Fibroblast of lung (primary cell): ENCODE results near the gene CORO6. TPM values are rescaled to one million over a fixed set of nuclear protein-coding genes. Genes with fewer than 3 reads are reported as not detected.

Source experiments
- DNase-seq, 2 donors: peaks; one replicate each; pipeline versions ENCODE4 v3.0.0 to v3.0.0-alpha.2; 2010; ENCODE audit warnings: low read depth in 2 of 2
- H2AFZ ChIP-seq: 2 replicates; pipeline ENCODE4 v1.5.1; 2012; ENCODE audit warnings: low read length, control low read depth, inconsistent platforms
- H3K27ac ChIP-seq: 2 replicates; pipeline ENCODE4 v1.5.1; 2011; ENCODE audit warnings: low read length, control low read depth; ENCODE audit not compliant: insufficient read depth
- H3K27me3 ChIP-seq: 2 replicates; pipeline ENCODE4 v1.5.1; 2011; ENCODE audit warnings: mild to moderate bottlenecking, low read length; ENCODE audit not compliant: control insufficient read depth, insufficient read depth
- H3K36me3 ChIP-seq: 2 replicates; pipeline ENCODE4 v1.5.1; 2011; ENCODE audit warnings: low read length; ENCODE audit not compliant: control insufficient read depth, insufficient read depth
- H3K4me1 ChIP-seq: 2 replicates; pipeline ENCODE4 v1.5.1; 2011; ENCODE audit warnings: low read length; ENCODE audit not compliant: control insufficient read depth, insufficient read depth; ENCODE audit errors: extremely low read depth
- H3K4me2 ChIP-seq: 2 replicates; pipeline ENCODE4 v1.5.1; 2011; ENCODE audit warnings: low read length, control low read depth; ENCODE audit not compliant: insufficient read depth; ENCODE audit errors: extremely low read depth
- H3K4me3 ChIP-seq, 4 experiments: fragments of 200-600 bp in 1 of 4; sonication (generic) in 1 of 4; replicated peaks in 1 of 4; 2 replicates each; pipeline ENCODE4 v1.5.1; 2011 to 2016; ENCODE audit warnings: low read length in 4 of 4, low read depth in 3 of 4, mild to moderate bottlenecking in 3 of 4, control low read depth in 2 of 4, inconsistent platforms in 1 of 4, mixed read lengths in 1 of 4; ENCODE audit not compliant: insufficient read depth in 1 of 4; ENCODE audit errors: control extremely low read depth in 1 of 4
- H3K79me2 ChIP-seq: 2 replicates; pipeline ENCODE4 v1.5.1; 2012; ENCODE audit warnings: mild to moderate bottlenecking, low read length, inconsistent platforms; ENCODE audit not compliant: control insufficient read depth, insufficient read depth
- H3K9ac ChIP-seq: 2 replicates; pipeline ENCODE4 v1.5.1; 2011; ENCODE audit warnings: mild to moderate bottlenecking, low read length, control low read depth; ENCODE audit not compliant: insufficient read depth
- H3K9me3 ChIP-seq: 2 replicates; pipeline ENCODE4 v1.5.1; 2012; ENCODE audit warnings: low read depth, low read length; ENCODE audit not compliant: control insufficient read depth, insufficient read depth
- H4K20me1 ChIP-seq: 2 replicates; pipeline ENCODE4 v1.5.1; 2011; ENCODE audit warnings: low read length; ENCODE audit not compliant: control insufficient read depth, insufficient read depth; ENCODE audit errors: extremely low read depth
- EZH2 ChIP-seq: IDR thresholded peaks from 2 replicates; pipeline ENCODE4 v1.5.1; 2012; ENCODE audit warnings: low read length, control low read depth, mild to moderate bottlenecking; ENCODE audit errors: missing control alignments
- polyA plus RNA-seq, 2 donors: library from polyadenylated mRNA; depleted of rRNA in 1 of 2; stranded (reverse) in 1 of 2; unstranded in 1 of 2; fragments of >200 nt; gene quantifications; 2 replicates each; pipeline ENCODE4 v1.2.1, GENCODE V29; 2011 to 2012; ENCODE audit warnings: missing spikeins in 1 of 2
- total RNA-seq: library from RNA; depleted of rRNA; stranded (reverse); fragments of >200 nt; gene quantifications from 2 replicates; pipeline ENCODE4 v1.2.1, GENCODE V29; 2014
- TF ChIP-seq, protein P1 (sequence below), 2 donors: IDR thresholded peaks in 1 of 2; conservative IDR thresholded peaks in 1 of 2; 1 replicate in 1 of 2; 2 replicates in 1 of 2; pipeline ENCODE4 v1.5.1; 2011 to 2012; ENCODE audit warnings: low read length in 2 of 2, control low read depth in 1 of 2, inconsistent platforms in 1 of 2, low read depth in 1 of 2, mild to moderate bottlenecking in 1 of 2

Gene CORO6
- total and polyA plus RNA-seq, 2 donors (not counting 1 experiment from before 2014, with no cell fraction given): 8.0 to 19.3 TPM

DNA sequence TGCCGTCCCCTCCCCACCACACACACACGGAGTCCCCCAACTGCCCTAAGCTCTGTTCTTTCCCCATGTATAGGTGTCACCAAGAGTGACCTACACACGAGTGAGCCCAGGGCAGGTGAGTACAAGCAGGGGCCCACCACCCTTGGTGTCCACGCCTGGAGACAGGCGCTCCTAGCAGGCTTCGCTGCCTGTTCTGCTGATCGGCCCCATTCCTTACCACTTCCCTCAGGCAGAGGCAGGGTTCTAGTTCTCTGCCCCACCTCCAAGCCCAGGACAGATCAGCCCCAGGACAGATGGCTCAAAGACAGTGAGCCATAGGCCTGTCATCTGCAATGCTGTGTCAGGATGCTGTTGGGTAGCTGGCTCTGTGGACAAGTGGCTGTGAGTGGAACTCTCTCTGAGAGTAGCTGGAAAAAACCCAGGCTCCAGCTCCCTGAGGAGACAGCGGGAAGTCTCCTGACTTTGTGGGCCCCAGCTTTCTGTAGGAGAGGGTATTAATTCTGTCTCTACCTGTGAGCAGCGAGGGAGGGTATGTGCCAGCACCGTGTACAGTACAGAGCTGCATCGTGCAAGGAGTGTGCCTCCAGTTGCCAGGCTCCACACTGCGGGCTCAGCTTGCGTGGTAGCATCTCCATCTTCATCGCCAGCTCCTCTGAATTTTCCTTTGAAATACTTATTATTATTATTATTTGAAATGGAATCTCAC is 53.3 kb downstream of the CORO6 start:
- peak overlapping the region; percentile 67 for H3K27ac ChIP-seq
- H3K4me2 ChIP-seq: peak overlapping the region; percentile 96
- peaks cover 15% of the 10 kb centered on the region for H3K36me3 ChIP-seq
- H3K27me3 ChIP-seq: no peaks in the 10 kb centered on the region
- H2AFZ ChIP-seq: peak overlapping the region; percentile 75
- no peaks in the 10 kb centered on the region for H3K79me2 ChIP-seq
- no peak for DNase-seq
- no peak for TF ChIP-seq EZH2
- TF ChIP-seq, protein P1, sequence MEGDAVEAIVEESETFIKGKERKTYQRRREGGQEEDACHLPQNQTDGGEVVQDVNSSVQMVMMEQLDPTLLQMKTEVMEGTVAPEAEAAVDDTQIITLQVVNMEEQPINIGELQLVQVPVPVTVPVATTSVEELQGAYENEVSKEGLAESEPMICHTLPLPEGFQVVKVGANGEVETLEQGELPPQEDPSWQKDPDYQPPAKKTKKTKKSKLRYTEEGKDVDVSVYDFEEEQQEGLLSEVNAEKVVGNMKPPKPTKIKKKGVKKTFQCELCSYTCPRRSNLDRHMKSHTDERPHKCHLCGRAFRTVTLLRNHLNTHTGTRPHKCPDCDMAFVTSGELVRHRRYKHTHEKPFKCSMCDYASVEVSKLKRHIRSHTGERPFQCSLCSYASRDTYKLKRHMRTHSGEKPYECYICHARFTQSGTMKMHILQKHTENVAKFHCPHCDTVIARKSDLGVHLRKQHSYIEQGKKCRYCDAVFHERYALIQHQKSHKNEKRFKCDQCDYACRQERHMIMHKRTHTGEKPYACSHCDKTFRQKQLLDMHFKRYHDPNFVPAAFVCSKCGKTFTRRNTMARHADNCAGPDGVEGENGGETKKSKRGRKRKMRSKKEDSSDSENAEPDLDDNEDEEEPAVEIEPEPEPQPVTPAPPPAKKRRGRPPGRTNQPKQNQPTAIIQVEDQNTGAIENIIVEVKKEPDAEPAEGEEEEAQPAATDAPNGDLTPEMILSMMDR (conservative IDR thresholded peaks at IDR 0.05 in 1 of 2, IDR thresholded peaks at IDR 0.05 in 1 of 2; ENCODE audit: low read depth in 1 of 2, low read length in 2 of 2): no peak
- peak overlapping the region; percentile 55 for H3K9ac ChIP-seq
- no peaks in the 10 kb centered on the region for H4K20me1 ChIP-seq
- H3K9me3 ChIP-seq: no peaks in the 10 kb centered on the region
- H3K4me1 ChIP-seq: peaks cover 10% of the 10 kb centered on the region
- peak overlapping the region; percentile 63 to 75 (median 66) for H3K4me3 ChIP-seq

DNA sequence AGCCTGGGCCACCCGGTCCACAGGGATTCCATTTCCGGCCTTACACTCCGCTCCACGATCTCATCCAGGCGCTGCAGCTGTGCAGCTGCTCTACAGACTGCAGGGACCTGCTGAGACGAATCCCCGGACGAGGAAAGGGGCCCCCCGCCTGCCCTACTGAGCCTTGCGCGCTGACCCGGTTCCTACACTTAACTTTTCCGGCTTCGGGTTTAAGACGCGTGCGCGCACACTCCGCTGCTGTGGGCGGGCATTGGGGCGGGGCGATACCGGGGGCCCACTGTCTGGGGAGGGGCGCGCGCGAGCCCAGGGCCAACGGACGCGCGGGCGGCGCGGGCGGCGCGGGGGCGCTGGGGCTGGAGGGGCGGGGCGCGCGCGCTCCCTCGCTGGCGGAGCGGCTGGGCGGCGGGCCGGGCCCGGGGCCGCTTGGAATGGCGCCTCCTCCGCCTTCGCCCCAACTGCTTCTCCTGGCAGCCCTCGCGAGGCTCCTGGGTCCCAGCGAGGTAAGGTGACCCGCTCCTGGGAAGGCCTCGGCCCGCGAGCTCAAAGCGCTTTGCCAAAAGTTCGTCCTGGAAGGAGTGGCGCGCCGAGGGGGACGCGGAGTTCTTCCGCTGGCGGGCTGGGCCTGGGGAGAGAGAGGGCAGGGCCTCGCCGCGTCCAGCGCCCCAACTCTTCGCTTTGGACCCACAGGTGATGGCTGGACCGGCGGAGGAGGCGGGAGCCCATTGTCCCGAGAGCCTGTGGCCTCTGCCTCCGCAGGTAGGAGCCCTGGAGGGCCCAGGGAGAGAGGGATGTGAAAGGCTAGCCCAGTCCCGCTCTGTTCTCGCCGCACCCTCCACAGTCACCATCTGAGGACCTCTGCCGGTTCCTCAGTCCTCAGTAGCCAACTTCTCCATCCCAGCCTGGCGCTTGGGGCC is 54.1 kb downstream of the CORO6 start, which contains the start of gene TP53I13:
Gene TP53I13, plus strand, starts transcription at position 371 of the 914 bp plus-strand sequence. Its CDS starts 58 bp downstream, at position 429.
- H3K4me1 ChIP-seq: peaks cover 10% of the 10 kb centered on the region
- no peaks in the 10 kb centered on the region for H3K79me2 ChIP-seq
- peak; percentile 83 for DNase-seq
- peak within 1 kb of the TSS; percentile 81 for H2AFZ ChIP-seq
- H3K4me3 ChIP-seq: peak within 1 kb of the TSS; percentile 70 to 85 (median 76)
- H3K9ac ChIP-seq: peak within 1 kb of the TSS; percentile 55
- H3K27ac ChIP-seq: peak within 1 kb of the TSS; percentile 67
- TF ChIP-seq EZH2: no peak
- TF ChIP-seq, protein P1 (conservative IDR thresholded peaks at IDR 0.05 in 1 of 2, IDR thresholded peaks at IDR 0.05 in 1 of 2; ENCODE audit: low read depth in 1 of 2, low read length in 2 of 2): no peak
- peak within 1 kb of the TSS; percentile 96 for H3K4me2 ChIP-seq
- no peaks in the 10 kb centered on the region for H3K9me3 ChIP-seq
- H3K27me3 ChIP-seq: no peaks in the 10 kb centered on the region
- H4K20me1 ChIP-seq: no peaks in the 10 kb centered on the region
- peaks cover 9% of the 10 kb centered on the region for H3K36me3 ChIP-seq
